Sigmoid colon (tissue), 7 donors: ENCODE data around the gene PRRG4. TPM values are rescaled to one million over a fixed set of nuclear protein-coding genes. Genes with fewer than 3 reads are reported as not detected.
A peak's percentile ranks its signal among the peaks of the same experiment; 100 is the strongest.

Experiments used
- DNase-seq: peaks from one replicate; pipeline ENCODE4 v3.0.0-alpha.2; 2019
- H3K27ac ChIP-seq, 4 donors: fragments of 200-600 bp; sonication (generic); one replicate each; pipeline ENCODE4 v1.5.1; 2016 to 2019; ENCODE audit warnings: mild to moderate bottlenecking in 1 of 4
- H3K27me3 ChIP-seq, 3 donors: fragments of 200-600 bp; sonication (generic); one replicate each; pipeline ENCODE4 v1.5.1; 2019; ENCODE audit warnings: mild to moderate bottlenecking in 1 of 3
- H3K36me3 ChIP-seq, 4 donors: fragments of 200-600 bp; sonication (generic); one replicate each; pipeline ENCODE4 v1.5.1; 2016 to 2019
- H3K4me1 ChIP-seq, 4 donors: fragments of 200-600 bp; sonication (generic); one replicate each; pipeline ENCODE4 v1.5.1; 2017 to 2019
- H3K4me3 ChIP-seq, 4 donors: fragments of 200-600 bp; sonication (generic); one replicate each; pipeline ENCODE4 v1.5.1; 2017 to 2019; ENCODE audit warnings: mild to moderate bottlenecking in 2 of 4, moderate library complexity in 1 of 4
- H3K9me3 ChIP-seq, 4 donors: fragments of 200-600 bp in 3 of 4; sonication (generic) in 3 of 4; one replicate each; pipeline versions ENCODE4 v1.5.1 to v1.6.1; 2013 to 2019
- CTCF ChIP-seq, 4 experiments: fragments of 450-650 bp in 3 of 4; fragments of 200-600 bp in 1 of 4; IDR thresholded peaks; one replicate each; pipeline ENCODE4 v1.5.1; 2016 to 2019; ENCODE audit warnings: antibody characterized with exemption in 4 of 4, mild to moderate bottlenecking in 3 of 4, moderate library complexity in 2 of 4
- EP300 ChIP-seq, 4 donors: sonication (generic); formaldehyde crosslinking; IDR thresholded peaks; one replicate each; pipeline ENCODE4 v1.6.1; 2017; ENCODE audit warnings: antibody characterized with exemption in 4 of 4
- POLR2A ChIP-seq, 2 donors: fragments of 450-650 bp; IDR thresholded peaks; one replicate each; pipeline ENCODE4 v1.6.1; 2016; ENCODE audit warnings: antibody characterized with exemption in 2 of 2, mild to moderate bottlenecking in 2 of 2, moderate library complexity in 2 of 2
- POLR2AphosphoS5 ChIP-seq, 4 donors: sonication (generic); formaldehyde crosslinking; IDR thresholded peaks; one replicate each; pipeline ENCODE4 v1.6.1; 2017; ENCODE audit warnings: antibody characterized with exemption in 4 of 4
- WGBS, 2 donors: extraction: QIAGEN DNeasy Blood & Tissue Kit; methylation state at CpG; one replicate each; pipeline ENCODE4 v1.1.7; 2013; 5-methylcytosine and 5-hydroxymethylcytosine counted together
- intact Hi-C: fragments of 100-400 bp; cut with DNase I; formaldehyde crosslinking; loops from one replicate; pipeline ENCODE4 v1.15.1; 2023
- polyA plus RNA-seq, 3 donors: library from polyadenylated mRNA; stranded (reverse); fragments of 200-250 nt; gene quantifications; one replicate each; pipeline ENCODE4 v1.2.3, GENCODE V29; 2013
- total RNA-seq, 4 donors: library from RNA; depleted of rRNA; stranded (reverse); fragments of >200 nt; gene quantifications; one replicate each; pipeline ENCODE4 v1.1.0, GENCODE V29; 2016
- donor health status: healthy with polysubstance abuse.
- donor health status: Bipolar disorder and iron deficiency.
- donor health status: healthy.

Gene PRRG4
- total and polyA plus RNA-seq, 7 donors = 1.6 to 6.2 (median 2.1) TPM

GRCh38 chr11:32890843-32891656, 61.3 kb downstream of the PRRG4 start:
- WGBS, 2 donors = 14 to 43% methylated on average over 11 of the region's 11 CpGs
- Histone ChIP-seq H3K27ac (no peak overlapping the region), H3K4me1 (peaks cover 0 to 27% (median 18%) of the 10 kb centered on the region in 4 donors), H3K27me3 (no peaks in the 10 kb centered on the region), H3K36me3 (no peaks in the 10 kb centered on the region), H3K4me3 (no peak overlapping the region), H3K9me3 (no peaks in the 10 kb centered on the region)
- no peak for DNase-seq
- no peak for TF ChIP-seq POLR2AphosphoS5 (IDR thresholded peaks at IDR 0.05)
- TF ChIP-seq POLR2A (IDR thresholded peaks at IDR 0.05) = no peak
- no peak for TF ChIP-seq EP300 (IDR thresholded peaks at IDR 0.05)
- no peak for TF ChIP-seq CTCF (IDR thresholded peaks at IDR 0.05)
- intact Hi-C loops = loop anchor here (5.0 to 10.0 kb wide), 2 partner anchors 171 to 364 kb away; partner anchors contain the start of gene HIPK3

- intact Hi-C loops = loop anchor here (2.0 to 10.0 kb wide), 4 partner anchors 99 to 363 kb away; partner anchors contain the start of genes HIPK3 and TCP11L1
Observed at GRCh38 chr11:32891657-32892354, 62.1 kb downstream of the PRRG4 start.

GRCh38 chr11:32892355-32893092, 62.8 kb downstream of the PRRG4 start, which contains the start of gene QSER1:
QSER1 (plus strand) TSS chr11:32892811; CDS start chr11:32893126, 315 bp downstream.
- TF ChIP-seq POLR2AphosphoS5 (IDR thresholded peaks at IDR 0.05) (peak; percentile 55 to 88 (median 72)), POLR2A (IDR thresholded peaks at IDR 0.05) (peak in 1 of 2 donors; percentile 44), CTCF (IDR thresholded peaks at IDR 0.05) (no peak)
- peak within 1 kb of the TSS; percentile 93 to 99 (median 96) for H3K27ac ChIP-seq
- peak within 1 kb of the TSS; percentile 83 to 97 (median 92) for H3K4me3 ChIP-seq
- H3K27me3 ChIP-seq = no peaks in the 10 kb centered on the region
- DNase-seq = peak; percentile 87
- no peaks in the 10 kb centered on the region for H3K36me3 ChIP-seq
- intact Hi-C loops = loop anchor here (2.0 to 10.0 kb wide), 4 partner anchors 100 to 362 kb away; partner anchors contain the start of genes HIPK3 and TCP11L1
- 1% methylated on average over 91 of the region's 91 CpGs for WGBS, 2 donors
- peaks cover 0 to 27% (median 18%) of the 10 kb centered on the region in 4 donors for H3K4me1 ChIP-seq
- no peaks in the 10 kb centered on the region for H3K9me3 ChIP-seq

More at GRCh38 chr11:32891657-32892354, 62.1 kb downstream of the PRRG4 start:
- H3K27me3 ChIP-seq = no peaks in the 10 kb centered on the region
- WGBS, 2 donors = 3 to 11% methylated on average over 10 of the region's 10 CpGs
- no peaks in the 10 kb centered on the region for H3K36me3 ChIP-seq
- TF ChIP-seq POLR2A (IDR thresholded peaks at IDR 0.05) = no peak
- no peak for TF ChIP-seq CTCF (IDR thresholded peaks at IDR 0.05)
- TF ChIP-seq EP300 (IDR thresholded peaks at IDR 0.05) = no peak
- TF ChIP-seq POLR2AphosphoS5 (IDR thresholded peaks at IDR 0.05) = no peak
- peaks cover 0 to 27% (median 18%) of the 10 kb centered on the region in 4 donors for H3K4me1 ChIP-seq
- H3K9me3 ChIP-seq = no peaks in the 10 kb centered on the region
- peak overlapping the region; percentile 83 to 97 (median 92) for H3K4me3 ChIP-seq
- peak overlapping the region; percentile 93 to 99 (median 96) for H3K27ac ChIP-seq
- no peak for DNase-seq

- intact Hi-C loops = loop anchor here (2.0 to 10.0 kb wide), 4 partner anchors 100 to 362 kb away; partner anchors contain the start of genes HIPK3 and TCP11L1
- no peak for TF ChIP-seq POLR2AphosphoS5 (IDR thresholded peaks at IDR 0.05)
- TF ChIP-seq CTCF (IDR thresholded peaks at IDR 0.05) = no peak
- TF ChIP-seq EP300 (IDR thresholded peaks at IDR 0.05) = no peak
- TF ChIP-seq POLR2A (IDR thresholded peaks at IDR 0.05) = no peak
- Histone ChIP-seq H3K4me3 (peak overlapping the region; percentile 83 to 97 (median 92)), H3K36me3 (no peaks in the 10 kb centered on the region), H3K4me1 (peaks cover 0 to 27% (median 18%) of the 10 kb centered on the region in 4 donors), H3K27me3 (no peaks in the 10 kb centered on the region), H3K9me3 (no peaks in the 10 kb centered on the region), H3K27ac (peak overlapping the region; percentile 93 to 99 (median 96))
- no peak for DNase-seq
- 0 to 1% methylated on average over 32 of the region's 32 CpGs for WGBS, 2 donors
Observed at GRCh38 chr11:32893093-32893342, 63.3 kb downstream of the PRRG4 start.
